ENCODE measurements around the gene UST.

DNA sequence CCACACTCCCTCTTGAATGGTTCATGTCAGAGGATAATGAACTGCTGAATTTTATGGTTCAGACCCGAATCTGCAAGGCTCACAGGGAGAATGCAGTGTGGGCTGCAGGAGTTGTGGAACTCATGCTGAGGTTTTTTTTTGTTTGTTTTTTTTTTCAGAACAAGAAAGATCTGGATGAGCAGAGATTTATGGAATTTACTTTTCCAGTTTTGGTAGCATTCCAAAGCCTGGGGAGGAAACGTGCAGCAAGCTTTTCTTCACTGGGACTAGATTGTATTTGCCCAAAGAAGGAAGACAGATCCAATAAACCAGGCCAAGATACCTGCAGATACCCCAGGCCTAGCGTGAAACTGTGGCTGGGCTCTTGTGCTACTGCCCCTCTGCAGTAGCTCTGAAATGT is 346.8 kb downstream of the UST start:
- TF ChIP-seq, protein P1, sequence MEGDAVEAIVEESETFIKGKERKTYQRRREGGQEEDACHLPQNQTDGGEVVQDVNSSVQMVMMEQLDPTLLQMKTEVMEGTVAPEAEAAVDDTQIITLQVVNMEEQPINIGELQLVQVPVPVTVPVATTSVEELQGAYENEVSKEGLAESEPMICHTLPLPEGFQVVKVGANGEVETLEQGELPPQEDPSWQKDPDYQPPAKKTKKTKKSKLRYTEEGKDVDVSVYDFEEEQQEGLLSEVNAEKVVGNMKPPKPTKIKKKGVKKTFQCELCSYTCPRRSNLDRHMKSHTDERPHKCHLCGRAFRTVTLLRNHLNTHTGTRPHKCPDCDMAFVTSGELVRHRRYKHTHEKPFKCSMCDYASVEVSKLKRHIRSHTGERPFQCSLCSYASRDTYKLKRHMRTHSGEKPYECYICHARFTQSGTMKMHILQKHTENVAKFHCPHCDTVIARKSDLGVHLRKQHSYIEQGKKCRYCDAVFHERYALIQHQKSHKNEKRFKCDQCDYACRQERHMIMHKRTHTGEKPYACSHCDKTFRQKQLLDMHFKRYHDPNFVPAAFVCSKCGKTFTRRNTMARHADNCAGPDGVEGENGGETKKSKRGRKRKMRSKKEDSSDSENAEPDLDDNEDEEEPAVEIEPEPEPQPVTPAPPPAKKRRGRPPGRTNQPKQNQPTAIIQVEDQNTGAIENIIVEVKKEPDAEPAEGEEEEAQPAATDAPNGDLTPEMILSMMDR (conservative IDR thresholded peaks at IDR 0.05; ENCODE audit: low read length) = no peak
- TF ChIP-seq EZH2phosphoT487 (IDR thresholded peaks at IDR 0.05; ENCODE audit: borderline replicate concordance, low read depth, low read length) = no peak

All from OCI-LY7 (cell line).